OCI-LY3 (cell line): ENCODE results near the gene USB1.
"Not testable (repeated sequence)": the region's sequence is repeated elsewhere in the genome, so short reads cannot be mapped to it uniquely, and the experiment has no call there.

Source experiments
- EZH2phosphoT487 ChIP-seq: fragments of 200-600 bp; shearing (Covaris generic); IDR thresholded peaks from 2 replicates; pipeline ENCODE4 v1.6.1; 2018; ENCODE audit warnings: antibody characterized with exemption, mixed run types, low read depth
- TF ChIP-seq, protein P1 (sequence below): fragments of 200-600, 300-600 bp; sonication (generic); IDR thresholded peaks from 2 replicates; pipeline ENCODE4 v1.5.1; 2014; ENCODE audit warnings: antibody characterized with exemption, low read length, low read depth

DNA sequence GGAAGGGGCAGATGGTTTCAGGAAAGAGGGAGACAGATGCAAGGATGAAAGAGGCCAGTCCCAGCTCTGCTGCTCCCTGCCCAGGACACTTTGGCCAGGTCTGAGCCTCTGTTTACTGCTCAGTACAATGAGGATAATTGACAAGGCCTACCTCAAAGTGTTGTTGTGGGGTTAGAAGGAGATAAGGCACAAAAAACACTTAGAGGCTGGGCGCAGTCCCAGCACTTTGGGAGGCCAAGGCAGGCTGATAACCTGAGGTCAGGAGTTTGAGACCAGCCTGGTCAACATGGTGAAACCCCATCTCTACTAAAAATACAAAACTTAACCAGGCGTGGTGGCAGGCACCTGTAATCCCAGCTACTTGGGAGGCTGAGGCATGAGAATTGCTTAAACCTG lies 23.1 kb upstream of the USB1 start:
- TF ChIP-seq, protein P1, sequence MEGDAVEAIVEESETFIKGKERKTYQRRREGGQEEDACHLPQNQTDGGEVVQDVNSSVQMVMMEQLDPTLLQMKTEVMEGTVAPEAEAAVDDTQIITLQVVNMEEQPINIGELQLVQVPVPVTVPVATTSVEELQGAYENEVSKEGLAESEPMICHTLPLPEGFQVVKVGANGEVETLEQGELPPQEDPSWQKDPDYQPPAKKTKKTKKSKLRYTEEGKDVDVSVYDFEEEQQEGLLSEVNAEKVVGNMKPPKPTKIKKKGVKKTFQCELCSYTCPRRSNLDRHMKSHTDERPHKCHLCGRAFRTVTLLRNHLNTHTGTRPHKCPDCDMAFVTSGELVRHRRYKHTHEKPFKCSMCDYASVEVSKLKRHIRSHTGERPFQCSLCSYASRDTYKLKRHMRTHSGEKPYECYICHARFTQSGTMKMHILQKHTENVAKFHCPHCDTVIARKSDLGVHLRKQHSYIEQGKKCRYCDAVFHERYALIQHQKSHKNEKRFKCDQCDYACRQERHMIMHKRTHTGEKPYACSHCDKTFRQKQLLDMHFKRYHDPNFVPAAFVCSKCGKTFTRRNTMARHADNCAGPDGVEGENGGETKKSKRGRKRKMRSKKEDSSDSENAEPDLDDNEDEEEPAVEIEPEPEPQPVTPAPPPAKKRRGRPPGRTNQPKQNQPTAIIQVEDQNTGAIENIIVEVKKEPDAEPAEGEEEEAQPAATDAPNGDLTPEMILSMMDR = not testable (repeated sequence)
- TF ChIP-seq EZH2phosphoT487 = not testable (repeated sequence)
